Measurements from ENCODE around the gene DPP3.

DNA sequence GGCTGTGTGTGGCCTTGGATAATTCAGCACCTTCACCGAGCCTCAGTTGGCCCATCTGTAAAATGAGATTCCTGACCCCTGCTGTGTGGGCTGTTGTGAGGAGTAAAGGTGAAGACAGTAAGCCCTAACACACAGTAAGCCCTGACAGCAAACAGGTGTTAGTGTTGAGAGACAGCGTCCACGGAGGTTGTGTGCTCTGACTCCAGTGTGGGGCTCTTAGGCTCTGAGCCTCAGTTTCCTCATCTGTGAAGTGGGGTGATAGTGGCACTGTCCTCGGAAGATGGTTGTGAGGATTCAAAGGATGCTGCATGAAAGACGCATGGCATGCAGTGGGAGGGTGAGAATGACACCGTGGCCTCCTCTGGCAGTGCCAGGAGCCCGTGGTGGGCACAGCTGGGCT, 14.2 kb downstream of the DPP3 start:
- TF ChIP-seq EP300 (IDR thresholded peaks at IDR 0.05; ENCODE audit: low read depth) (no peak), POLR2A (IDR thresholded peaks at IDR 0.05) (no peak), POLR2AphosphoS5 (IDR thresholded peaks at IDR 0.05) (no peak)
- TF ChIP-seq, protein P1, sequence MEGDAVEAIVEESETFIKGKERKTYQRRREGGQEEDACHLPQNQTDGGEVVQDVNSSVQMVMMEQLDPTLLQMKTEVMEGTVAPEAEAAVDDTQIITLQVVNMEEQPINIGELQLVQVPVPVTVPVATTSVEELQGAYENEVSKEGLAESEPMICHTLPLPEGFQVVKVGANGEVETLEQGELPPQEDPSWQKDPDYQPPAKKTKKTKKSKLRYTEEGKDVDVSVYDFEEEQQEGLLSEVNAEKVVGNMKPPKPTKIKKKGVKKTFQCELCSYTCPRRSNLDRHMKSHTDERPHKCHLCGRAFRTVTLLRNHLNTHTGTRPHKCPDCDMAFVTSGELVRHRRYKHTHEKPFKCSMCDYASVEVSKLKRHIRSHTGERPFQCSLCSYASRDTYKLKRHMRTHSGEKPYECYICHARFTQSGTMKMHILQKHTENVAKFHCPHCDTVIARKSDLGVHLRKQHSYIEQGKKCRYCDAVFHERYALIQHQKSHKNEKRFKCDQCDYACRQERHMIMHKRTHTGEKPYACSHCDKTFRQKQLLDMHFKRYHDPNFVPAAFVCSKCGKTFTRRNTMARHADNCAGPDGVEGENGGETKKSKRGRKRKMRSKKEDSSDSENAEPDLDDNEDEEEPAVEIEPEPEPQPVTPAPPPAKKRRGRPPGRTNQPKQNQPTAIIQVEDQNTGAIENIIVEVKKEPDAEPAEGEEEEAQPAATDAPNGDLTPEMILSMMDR (IDR thresholded peaks at IDR 0.05) = no peak

Data from transverse colon (tissue), 4 donors.